Measurements from ENCODE around the gene ALPK1.
"Not testable (repeated sequence)": the region's sequence is repeated elsewhere in the genome, so short reads cannot be mapped to it uniquely, and the experiment has no call there.

Gene ALPK1

GRCh38 chr4:112284662-112285411 is 12.3 kb upstream of the ALPK1 start:
- no peak for DNase-seq

- DNase-seq, result no peak
These were observed 9.7 kb upstream of the ALPK1 start for GRCh38 chr4:112287258-112287989.

GRCh38 chr4:112288455-112288854 is 8.7 kb upstream of the ALPK1 start:
- DNase-seq, result no peak

- DNase-seq, result no peak
These were observed 7.5 kb upstream of the ALPK1 start for GRCh38 chr4:112289407-112290253.

DNA sequence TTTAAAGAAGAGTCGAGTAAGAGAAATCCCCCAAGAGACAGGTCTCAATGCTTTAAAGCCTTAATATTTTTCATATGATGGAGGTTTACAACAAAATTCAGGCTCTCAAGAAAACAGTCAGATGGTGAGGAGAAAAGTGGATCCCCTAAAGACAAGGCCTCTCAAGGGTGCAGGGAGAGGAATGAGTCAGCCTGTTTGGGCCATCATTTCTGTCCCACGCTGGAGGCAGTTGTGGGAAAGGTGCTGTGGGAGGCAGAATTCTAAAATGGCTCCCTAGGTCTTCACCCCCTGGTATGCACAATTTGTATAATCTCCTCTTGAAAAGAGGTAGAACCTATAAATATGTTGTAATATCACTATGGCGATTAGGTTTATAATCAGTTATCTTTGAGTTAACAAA is 6.8 kb upstream of the ALPK1 start:
- DNase-seq, result no peak

- DNase-seq, result no peak
These were observed 2.6 kb downstream of the ALPK1 start for GRCh38 chr4:112299721-112300120.

- no peak for DNase-seq
These were observed 5.4 kb downstream of the ALPK1 start for GRCh38 chr4:112302320-112303274.

- not testable (repeated sequence) for DNase-seq
These were observed 8.3 kb downstream of the ALPK1 start for GRCh38 chr4:112305477-112305876.

DNA sequence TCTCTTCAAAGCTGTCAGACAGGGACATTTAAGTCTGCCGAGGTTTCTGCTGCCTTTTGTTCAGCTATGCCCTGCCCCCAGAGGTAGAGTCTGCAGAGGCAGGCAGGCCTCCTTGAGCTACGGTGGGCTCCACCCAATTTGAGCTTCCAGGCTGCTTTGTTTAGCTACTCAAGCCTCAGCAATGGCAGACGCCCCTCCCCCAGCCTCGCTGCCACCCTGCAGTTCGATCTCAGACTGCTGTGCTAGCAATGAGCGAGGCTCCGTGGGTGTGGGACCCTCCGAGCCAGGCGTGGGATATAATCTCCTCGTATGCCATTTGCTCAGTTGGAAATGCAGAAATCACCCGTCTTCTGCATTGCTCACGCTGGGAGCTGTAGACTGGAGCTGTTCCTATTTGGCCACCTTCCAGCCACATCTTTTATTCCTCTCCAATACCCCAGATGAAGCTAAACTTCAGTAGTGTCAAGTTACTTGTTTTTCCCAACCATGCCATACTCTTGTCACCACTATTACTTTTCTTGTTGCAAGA is 12.2 kb downstream of the ALPK1 start:
- not testable (repeated sequence) for DNase-seq

DNA sequence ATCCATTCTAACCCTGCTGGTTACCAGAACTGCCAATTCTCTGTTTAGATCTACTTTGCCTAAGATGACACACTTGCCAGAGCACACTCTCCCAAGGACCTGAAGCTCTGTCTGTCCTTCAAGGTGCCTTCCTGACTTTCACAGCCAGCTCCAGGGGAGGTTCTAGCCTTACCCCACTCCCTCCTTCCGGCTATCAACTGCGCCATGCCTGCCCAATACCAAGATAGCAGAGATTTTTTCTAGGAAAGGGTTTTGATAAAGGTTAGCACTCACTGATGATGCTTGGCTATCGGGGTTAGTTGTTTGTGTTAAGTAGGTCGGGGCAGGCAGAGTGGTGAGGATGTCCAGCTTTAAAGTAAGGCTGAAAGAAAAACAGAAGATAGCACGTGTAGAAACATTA is 14.3 kb downstream of the ALPK1 start:
- DNase-seq, result no peak

GRCh38 chr4:112312610-112313239 is 15.6 kb downstream of the ALPK1 start:
- no peak for DNase-seq

DNA sequence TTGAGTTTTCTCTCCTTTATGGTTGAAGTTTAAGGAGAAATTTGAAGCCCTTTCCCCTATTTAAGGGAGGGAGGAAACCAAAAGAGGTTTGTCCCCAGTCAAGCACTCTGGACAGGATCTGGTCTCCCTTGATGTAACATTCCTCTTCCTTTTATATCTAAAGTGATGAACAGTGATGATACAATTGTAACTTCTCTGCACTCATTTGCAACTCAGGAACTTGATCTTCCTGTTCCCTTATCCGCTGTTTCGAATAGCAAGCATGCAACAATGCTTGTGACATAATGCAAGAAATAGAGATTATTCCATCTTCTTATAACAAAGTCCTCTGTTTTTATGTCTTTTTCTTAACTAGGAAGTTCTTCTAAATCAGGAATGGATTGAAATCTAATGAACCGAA is 18.3 kb downstream of the ALPK1 start:
- no peak for DNase-seq

GRCh38 chr4:112316360-112316759 is 19.2 kb downstream of the ALPK1 start:
- DNase-seq, result no peak

GRCh38 chr4:112318239-112319142 is 21.3 kb downstream of the ALPK1 start:
- DNase-seq, result no peak

GRCh38 chr4:112321776-112322684 is 24.9 kb downstream of the ALPK1 start:
- DNase-seq, result no peak

GRCh38 chr4:112322866-112323265 is 25.7 kb downstream of the ALPK1 start:
- DNase-seq, result no peak

DNA sequence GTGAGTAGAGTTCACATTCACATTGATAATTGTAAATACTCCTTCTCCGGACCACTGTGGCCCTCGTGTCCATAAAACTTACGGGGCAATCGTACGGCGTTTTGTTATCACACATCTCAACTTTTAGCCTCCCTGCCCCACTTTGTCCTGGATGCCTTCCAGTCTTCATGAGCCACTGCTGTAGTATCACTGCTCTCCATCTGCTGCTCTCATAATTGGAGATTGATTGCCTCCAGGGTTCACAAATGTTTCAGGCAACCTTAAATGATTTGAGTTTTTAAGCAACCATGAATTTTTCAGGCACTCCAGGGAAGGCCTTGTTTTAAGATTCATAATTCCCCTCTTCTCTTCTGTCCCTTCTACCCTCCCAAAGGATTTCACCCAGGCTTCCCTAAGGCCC is 28.4 kb downstream of the ALPK1 start:
- DNase-seq, result no peak

- DNase-seq, result no peak
These were observed 31.0 kb downstream of the ALPK1 start for GRCh38 chr4:112327965-112328733.

DNA sequence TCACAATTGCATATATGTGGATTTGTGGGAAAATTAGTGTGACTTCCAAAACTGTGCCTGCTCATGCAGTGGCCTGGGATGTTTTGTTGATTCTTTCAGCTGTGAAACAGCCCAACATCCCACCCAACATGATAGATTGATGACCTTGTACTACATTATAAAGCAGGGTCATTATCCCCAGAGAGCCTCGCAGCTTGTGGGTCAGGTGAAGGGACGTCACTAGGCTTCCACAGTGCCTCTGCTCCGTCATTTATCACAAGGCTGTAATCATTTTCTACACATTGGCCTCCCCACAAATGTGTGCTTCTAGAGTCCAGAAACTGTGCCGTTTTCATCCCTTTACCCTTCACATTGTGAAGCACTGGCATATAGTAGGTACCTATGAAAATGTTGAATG is 31.6 kb downstream of the ALPK1 start:
- DNase-seq, result no peak
